MV-4-11 (cell line): Measurements from ENCODE around the gene DNAJC13.
"Not testable (repeated sequence)": the region's sequence is repeated elsewhere in the genome, so short reads cannot be mapped to it uniquely, and the experiment has no call there.

ENCODE experiments used
- DNase-seq: peaks from one replicate; lab custom pipeline; 2025; lab: John Stamatoyannopoulos, UW

Gene DNAJC13

DNA sequence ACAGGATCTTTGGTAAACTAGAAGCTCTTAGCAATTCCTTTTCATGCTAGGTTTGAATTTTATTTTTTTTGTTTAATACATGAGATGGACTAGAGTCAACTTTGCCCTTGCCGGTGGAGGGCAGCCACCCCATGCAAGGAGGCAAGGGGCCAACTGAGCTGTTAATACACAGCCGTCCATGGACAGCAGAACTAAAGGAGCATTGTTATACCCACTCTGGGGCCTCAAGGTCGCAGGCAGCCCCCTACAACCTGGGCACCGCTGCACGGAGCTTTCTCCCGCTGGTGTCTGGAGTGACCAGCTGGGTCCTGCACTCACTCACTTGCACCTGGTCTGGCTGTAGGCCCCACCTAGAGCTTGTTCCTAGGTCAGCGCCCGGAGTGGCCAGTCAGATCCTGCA lies 131.9 kb downstream of the DNAJC13 start:
- DNase-seq, result no peak

DNA sequence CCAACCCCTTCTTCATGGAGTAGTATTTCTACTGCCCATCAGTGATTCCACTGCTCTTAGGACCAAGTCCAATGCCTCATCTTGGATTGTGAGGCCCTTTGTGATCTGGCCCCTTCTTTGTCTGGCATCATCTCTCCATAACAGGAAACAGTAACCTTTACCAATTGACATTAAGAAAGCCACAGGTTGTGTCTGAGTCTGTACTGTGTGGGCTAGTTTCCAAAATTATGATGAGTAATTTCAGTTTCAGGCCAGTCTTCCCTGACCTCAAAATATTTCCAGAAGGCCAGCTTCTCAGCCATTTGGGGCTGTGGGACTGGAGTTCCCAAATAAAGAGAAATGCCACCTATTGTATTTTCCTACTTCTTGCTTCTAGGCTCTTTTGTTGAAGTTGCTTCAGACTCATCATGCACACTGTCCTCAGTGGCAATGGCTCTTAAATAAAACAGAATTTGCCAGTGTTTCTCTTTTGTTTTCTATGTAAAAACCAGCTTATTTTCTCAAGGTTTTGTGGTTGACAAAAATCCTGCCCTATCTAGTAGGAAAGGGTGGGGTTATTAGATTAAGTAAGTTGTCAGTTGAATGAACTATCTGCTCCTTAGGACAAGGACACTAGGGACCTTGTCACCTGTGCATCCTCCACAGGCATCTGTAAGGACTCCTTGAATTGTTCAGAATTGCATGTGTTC lies 132.7 kb downstream of the DNAJC13 start:
- peak; percentile 45 for DNase-seq

DNA sequence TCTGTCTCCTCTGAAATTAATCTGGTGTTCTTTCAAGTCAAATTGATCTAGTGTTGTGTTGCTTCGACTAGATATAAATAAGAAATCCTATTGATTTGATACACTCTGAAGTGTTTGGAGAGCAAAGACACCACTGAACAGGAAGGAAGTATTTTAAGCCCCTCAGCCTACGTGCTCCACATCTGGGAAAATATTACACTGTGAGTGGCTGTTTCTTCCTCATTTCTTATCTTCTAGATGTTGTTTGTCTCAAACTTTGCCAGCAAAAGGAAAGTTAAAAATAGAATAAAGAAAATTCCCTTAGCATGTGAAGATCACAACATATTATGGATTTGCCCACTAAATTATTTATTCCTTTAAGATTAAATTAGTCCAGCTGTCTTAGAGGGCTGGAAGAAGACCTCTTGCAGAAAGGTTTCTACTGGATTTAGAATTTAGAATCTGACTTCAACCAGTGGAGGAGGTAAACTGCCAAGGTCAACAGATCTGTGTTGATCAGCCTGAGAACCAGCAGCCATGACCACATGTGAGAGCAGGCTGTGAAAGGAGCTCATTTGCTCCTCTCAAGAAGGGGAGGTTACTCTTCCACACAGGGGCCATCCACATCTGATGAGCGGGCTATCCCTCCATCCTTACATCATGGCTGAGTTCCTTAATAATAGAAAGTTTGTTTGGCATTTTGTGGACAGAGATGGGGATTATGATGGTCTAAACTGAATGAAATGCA lies 133.4 kb downstream of the DNAJC13 start:
- DNase-seq, result peak; percentile 59

DNA sequence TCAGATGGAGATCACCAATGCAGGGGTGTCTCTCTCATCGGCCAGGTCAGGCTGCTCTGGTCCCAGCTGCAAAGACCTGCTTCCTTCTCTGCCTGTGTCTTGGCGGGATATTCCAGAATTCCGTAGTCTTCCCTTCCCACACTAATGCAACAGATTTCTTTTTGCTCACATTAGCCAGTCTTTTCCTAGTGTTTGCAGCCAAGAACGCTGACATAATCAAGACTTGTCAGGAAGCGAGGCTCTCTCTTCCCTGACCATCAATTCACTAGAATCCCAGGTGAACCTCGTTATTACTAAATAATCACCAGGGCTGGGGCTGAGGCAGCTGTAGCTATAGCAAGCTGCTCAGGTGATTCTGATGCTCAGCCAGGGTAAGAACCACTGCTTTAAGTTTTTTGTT lies 136.5 kb downstream of the DNAJC13 start:
- no peak for DNase-seq

DNA sequence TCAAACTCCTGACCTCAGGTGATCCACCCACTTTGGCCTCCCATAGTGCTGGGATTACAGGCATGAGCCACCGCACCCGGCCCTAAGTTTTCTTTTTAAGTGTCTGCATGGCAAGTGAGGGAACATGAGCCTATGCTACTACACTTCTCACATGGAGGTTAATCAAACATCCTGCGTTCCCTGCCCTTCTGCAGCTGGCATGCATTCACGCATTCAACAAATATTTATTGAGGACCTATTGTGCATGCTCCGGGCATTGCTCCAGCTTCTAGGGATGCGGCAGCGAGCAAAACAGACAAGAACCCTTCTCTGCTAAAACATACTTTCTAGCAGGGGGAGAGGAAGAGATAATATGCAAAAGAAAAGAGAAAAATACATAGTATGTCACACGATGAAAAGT lies 137.1 kb downstream of the DNAJC13 start:
- DNase-seq, result no peak

DNA sequence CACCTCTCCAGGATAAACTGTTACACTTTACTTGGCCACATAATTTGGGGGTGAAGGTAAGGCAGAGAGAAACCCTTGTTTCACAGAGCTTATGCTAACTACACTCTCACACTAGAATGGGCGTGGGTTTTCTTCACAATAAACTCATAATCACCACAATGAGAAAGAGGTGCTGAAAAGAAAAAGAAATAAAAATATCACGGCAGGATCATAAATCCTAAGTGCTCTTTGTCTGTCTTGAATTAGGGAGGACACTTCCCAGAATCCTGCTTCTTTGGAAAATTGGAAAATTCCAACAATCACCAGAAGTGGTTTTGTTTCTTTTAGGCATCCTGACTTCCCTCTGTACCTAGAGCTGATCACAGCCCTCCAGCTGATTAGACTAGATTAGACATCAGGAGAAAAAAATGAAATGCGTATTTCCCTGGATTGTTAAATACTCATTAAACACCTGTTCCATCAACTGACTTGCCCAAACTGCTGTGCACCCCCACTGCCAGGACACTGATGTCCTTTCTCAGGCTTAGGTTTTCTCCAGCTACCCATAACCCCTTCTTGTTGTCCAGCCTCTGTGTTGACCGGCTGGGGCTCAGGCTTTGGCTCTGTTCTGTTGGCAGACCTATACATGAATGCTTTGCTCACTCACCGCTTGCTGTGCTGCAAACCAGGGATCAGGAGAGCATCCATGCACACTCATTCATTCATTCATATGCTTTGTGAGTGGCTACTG lies 138.2 kb downstream of the DNAJC13 start:
- DNase-seq, result no peak

DNA sequence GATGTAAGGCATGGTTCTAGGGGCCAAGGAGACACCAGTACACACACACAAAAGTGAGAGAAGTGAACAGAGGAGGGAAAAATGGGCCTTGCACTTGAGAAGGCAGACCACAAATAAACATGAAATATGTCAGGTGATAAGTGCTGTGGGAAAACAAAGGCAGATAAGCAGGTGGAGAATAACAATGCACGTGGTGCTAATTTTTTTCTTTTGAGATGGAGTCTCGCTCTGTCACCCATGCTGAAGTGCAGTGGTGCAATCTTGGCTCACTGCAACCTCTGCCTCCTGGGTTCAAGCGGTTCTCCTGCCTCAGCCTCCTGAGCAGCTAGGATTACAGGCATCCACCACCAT lies 138.7 kb downstream of the DNAJC13 start:
- not testable (repeated sequence) for DNase-seq

DNA sequence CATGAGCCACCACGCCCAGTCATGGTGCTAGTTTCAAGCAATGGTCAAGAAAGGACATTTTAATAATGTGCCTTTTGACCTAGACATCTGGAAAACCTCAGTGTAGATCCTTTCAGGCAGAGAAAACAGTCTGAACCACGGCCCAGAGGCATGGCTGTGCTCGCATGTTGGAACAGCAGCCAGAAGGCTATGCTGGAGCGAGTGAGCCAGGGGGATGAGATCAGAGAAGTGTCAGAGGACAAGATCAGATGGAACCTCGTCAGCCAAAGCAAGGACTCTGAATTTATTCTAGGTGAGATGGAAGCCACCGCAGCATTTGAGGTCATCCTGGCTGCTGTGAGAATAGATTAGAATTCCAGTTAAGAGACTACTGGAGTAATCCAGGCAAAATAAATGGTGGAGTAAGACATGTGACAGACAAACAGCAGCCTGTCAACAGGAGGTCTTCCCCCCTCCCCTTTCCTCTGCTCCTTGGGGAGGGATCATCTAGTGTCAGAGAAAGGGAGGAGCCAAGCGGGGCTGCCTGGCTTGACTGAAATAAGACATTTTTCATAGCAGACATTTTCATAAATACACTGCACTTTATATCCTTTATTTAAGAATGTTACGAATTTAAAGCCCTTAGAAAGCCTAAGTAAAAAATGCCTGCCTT lies 139.3 kb downstream of the DNAJC13 start:
- no peak for DNase-seq

DNA sequence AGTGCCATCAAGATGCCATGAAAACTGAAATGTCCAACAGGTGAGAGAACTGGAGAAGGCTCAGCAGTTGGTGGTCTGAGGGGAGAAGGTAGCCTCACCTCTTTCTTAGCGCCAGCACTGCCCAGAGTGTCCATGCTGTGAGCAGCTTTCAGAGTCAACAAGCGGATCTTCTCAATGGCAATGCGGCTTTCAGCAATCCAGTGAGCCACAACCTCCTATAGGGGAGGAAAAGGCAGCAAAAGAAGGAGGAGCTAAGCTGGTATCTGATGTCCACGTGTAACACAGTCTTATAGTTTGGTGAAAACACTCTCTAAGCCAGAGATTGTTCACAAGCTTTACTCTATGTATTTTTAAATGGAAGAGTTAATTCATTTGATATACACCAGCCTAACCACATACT lies 143.7 kb downstream of the DNAJC13 start:
- no peak for DNase-seq

DNA sequence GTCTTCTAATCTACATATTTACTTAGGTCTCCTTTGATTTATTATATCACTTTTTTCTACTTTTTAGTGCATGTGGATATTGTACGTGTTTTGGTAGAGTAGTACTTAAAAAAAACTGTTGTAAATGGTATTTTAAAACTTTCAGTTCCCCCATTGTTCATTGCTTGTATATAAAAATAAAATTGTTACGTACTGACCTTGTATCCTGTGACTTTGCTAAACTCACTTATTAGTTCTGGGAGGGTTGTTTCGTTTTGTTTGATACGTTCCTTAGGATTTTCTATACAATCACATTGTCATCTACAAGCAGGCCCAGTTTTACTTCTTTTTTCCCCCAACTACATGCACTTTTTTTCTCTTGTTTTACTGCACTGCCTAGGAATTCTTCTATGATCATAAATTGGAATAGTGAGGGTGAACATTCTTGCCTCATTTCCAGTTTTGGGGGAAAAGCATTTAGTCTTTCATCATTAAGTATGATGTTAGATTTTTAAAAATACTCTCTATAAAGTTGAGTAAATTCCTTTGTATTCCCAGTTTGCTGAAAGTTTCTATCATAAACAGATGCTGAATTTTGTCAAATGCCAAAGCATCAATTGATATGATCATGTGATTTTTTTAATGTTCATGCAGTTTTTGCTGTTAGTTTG lies 146.2 kb downstream of the DNAJC13 start:
- peak; percentile 41 for DNase-seq

DNA sequence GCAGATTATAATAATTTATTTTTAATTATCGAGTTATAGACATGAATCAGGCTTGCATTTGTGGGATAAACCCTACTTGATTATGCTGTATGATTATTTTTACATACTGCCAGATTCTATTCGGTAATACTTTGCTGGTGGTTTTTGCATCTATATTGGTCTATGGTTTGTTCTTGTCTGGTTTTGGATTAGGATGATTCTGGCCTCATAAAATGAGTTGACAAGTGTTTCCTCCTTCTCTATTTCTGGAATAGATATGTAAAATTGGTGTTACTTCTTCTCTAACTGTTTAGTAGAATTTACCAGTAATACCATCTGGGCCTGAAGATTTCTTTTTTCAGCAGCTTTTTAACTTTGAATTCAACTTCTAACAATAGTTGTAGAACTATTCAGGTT lies 146.8 kb downstream of the DNAJC13 start:
- peak; percentile 40 for DNase-seq

DNA sequence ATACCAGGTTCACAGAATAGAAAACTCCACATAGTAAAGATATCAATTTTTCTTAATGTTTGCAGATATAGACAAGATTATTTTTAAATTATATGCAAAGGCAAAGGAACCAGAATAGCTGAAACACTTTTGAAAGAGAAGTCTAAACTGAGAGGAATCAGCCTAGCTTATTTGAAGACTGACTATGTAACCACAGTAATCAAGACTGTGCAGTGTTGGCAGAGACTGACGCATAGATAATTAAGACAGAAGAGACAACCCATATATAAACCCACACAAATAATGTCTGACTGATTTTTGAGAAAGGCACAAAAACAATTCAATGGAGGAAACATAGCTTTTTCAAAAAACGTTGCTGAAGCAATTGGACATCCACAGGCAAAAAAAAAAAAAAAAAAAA lies 151.1 kb downstream of the DNAJC13 start:
- no peak for DNase-seq

DNA sequence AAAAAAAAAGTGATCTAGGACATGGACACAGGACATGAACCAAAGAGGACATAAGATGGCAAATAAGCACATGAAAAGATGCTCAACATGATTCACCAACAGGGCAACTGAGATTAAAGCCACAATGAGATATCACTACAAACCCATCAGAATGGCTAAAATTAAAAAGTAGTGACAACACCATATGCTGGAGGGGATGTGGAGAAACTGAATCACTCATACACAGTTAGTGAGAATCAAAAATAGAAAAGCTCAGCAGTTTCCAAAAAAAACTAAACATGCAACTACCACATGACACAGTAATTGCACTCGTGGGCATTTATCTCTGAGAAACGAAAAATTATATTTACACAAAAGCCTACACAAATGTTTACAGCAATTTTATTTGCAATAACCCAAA lies 151.9 kb downstream of the DNAJC13 start:
- DNase-seq, result peak; percentile 4

DNA sequence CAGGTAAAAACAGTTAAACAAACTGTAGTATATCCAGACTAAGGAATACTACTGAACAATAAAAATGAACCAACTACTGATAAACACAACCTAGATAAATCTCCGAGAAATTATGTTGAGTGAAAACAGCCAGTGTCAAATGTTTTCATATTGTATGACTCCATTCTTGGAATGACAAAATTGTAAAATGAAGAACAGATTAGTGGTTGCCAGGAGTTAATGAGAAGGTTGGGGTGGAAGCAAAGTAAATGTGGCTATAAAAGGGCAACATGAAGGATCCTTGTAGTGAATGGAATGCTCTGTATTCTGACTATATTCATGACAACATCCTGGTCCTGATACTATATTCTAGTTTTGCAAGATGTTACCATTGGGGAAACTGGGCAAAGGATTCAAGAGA lies 152.3 kb downstream of the DNAJC13 start:
- no peak for DNase-seq

DNA sequence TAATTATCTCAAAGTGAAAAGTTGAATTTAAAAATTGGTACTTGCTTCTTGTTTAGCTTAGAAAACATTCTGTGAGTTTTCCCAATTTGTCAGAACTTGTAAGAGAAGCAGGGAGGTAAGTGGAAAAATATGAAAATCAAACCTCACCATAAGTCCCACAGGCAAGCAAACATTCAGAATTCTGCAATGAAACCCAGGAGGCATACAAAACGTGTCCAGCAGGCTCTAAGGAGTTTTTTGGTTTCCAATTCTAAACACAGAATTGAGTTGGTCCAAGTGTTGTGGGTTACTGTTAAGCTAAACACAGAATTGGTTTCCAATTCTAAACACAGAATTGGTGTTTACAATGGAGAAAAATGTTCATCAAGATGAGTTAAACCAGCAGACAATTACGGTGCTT lies 152.7 kb downstream of the DNAJC13 start:
- no peak for DNase-seq

DNA sequence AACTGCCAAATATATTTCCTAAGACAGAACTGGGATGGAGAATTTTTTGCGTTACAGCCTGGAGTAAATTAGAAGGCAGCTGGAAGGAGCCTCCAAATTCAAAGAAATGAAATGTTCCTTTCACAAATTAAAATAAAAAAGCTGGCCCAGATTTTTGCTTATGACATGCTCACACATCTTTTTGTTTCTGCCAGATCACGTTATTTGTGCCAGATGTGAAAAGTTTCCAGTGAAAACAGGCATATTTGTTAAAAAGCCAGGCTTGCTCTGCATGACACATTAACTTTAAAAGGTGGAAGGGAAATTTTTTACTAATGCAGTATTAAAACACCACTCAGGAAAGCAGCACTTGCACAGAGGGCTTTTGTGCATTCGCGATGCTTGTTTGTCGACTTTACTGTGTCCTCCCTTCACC lies 156.5 kb downstream of the DNAJC13 start:
- no peak for DNase-seq

DNA sequence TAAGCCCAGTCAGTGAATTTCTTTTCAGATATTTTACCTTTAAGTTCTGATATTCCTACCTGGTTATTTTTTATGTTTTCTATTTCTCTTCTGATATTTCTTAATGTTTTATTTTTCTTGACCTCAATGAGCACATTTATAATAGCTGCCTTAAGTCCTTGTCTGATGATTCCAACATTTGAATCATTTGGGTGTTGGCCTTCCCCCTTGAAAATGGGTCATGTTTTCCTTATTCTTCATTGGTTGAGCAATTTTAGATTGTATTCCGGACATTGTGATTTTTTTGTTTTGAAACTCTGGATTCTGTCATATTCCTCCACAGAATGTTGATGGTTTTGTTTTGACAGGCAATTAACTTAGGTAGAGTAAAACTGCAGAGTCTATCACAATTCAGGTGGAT lies 170.1 kb downstream of the DNAJC13 start:
- no peak for DNase-seq
